Lower lobe of right lung (tissue), 2 donors: ENCODE measurements around the gene ALKBH4. TPM values are rescaled to one million over a fixed set of nuclear protein-coding genes. Genes with fewer than 3 reads are reported as not detected.

Source experiments
- ATAC-seq, 2 donors: fragments of 200-7000 bp; cut with Tn5 transposase; one replicate each; pipeline ENCODE4 v1.9.1; 2020 to 2022; ENCODE audit warnings: mild to moderate bottlenecking in 2 of 2, moderate library complexity in 2 of 2
- DNase-seq: peaks from one replicate; pipeline ENCODE4 v3.0.0-alpha.2; 2020
- H3K27ac ChIP-seq: fragments of 200-600 bp; one replicate; pipeline ENCODE4 v1.8.0; 2022
- H3K27me3 ChIP-seq: fragments of 200-600 bp; one replicate; pipeline ENCODE4 v1.8.0; 2022; ENCODE audit warnings: low read depth
- H3K36me3 ChIP-seq: fragments of 200-600 bp; one replicate; pipeline ENCODE4 v1.8.0; 2022; ENCODE audit warnings: mild to moderate bottlenecking
- H3K4me1 ChIP-seq: fragments of 200-600 bp; one replicate; pipeline ENCODE4 v1.8.0; 2022
- H3K4me3 ChIP-seq: fragments of 200-600 bp; one replicate; pipeline ENCODE4 v1.8.0; 2022; ENCODE audit warnings: mild to moderate bottlenecking
- H3K9me3 ChIP-seq: fragments of 200-600 bp; one replicate; pipeline ENCODE4 v1.8.0; 2022
- CTCF ChIP-seq: fragments of 200-600 bp; IDR thresholded peaks from one replicate; pipeline ENCODE4 v1.8.0; 2022; ENCODE audit warnings: antibody characterized with exemption, mild to moderate bottlenecking
- intact Hi-C: fragments of 100-400 bp; cut with DNase I; formaldehyde crosslinking; loops from one replicate; pipeline ENCODE4 v1.11.0; 2022
- total RNA-seq: library from RNA; stranded (reverse); fragmentation: NEBNext Ultra II Directional; extraction: Animal tissue kit (Norgen Biotek cat#: 25700); gene quantifications from one replicate; pipeline ENCODE4 v1.2.1, GENCODE V29; 2021
- donor health status: DM: no; HTN: yes; CAD: no; lungs with severe emphysema.

ALKBH4 gene
- total RNA-seq, 1 donor from 2014 or later: 10.6 TPM

GRCh38 chr7:102436118-102436517 lies 28.5 kb downstream of the ALKBH4 start:
- no peak for DNase-seq
- H3K27ac ChIP-seq: no peak overlapping the region
- H3K4me3 ChIP-seq: no peak overlapping the region
- no peaks in the 10 kb centered on the region for H3K9me3 ChIP-seq
- TF ChIP-seq CTCF: no peak
- peaks cover 7% of the 10 kb centered on the region for H3K36me3 ChIP-seq
- no peak for ATAC-seq
- intact Hi-C loops: no loop called here
- H3K4me1 ChIP-seq: peaks cover 30% of the 10 kb centered on the region
- no peaks in the 10 kb centered on the region for H3K27me3 ChIP-seq

GRCh38 chr7:102434039-102434486 lies 30.6 kb downstream of the ALKBH4 start:
- DNase-seq (no peak), ATAC-seq (peak; percentile 10 to 20)
- Histone ChIP-seq H3K27ac (peak overlapping the region; percentile 83), H3K4me3 (peak overlapping the region; percentile 84), H3K27me3 (no peaks in the 10 kb centered on the region), H3K36me3 (peaks cover 4% of the 10 kb centered on the region), H3K9me3 (no peaks in the 10 kb centered on the region), H3K4me1 (peaks cover 30% of the 10 kb centered on the region)
- intact Hi-C loops: no loop called here
- TF ChIP-seq CTCF: no peak

GRCh38 chr7:102433219-102434038 lies 31.2 kb downstream of the ALKBH4 start, which contains the start of gene ORAI2:
Gene ORAI2 (plus strand): TSS chr7:102433575. CDS start chr7:102438957, 5,382 bp downstream.
- intact Hi-C loops: no loop called here
- peak; percentile 88 to 92 for ATAC-seq
- Histone ChIP-seq H3K27ac (peak within 1 kb of the TSS; percentile 83), H3K36me3 (no peaks in the 10 kb centered on the region), H3K4me3 (peak within 1 kb of the TSS; percentile 84), H3K27me3 (no peaks in the 10 kb centered on the region), H3K9me3 (no peaks in the 10 kb centered on the region), H3K4me1 (peaks cover 30% of the 10 kb centered on the region)
- TF ChIP-seq CTCF: no peak
- peak; percentile 89 for DNase-seq

GRCh38 chr7:102432442-102433218 lies 32.0 kb downstream of the ALKBH4 start:
- no peak for TF ChIP-seq CTCF
- DNase-seq: no peak
- peaks cover 30% of the 10 kb centered on the region for H3K4me1 ChIP-seq

GRCh38 chr7:102431617-102432298 lies 32.9 kb downstream of the ALKBH4 start:
- DNase-seq (no peak), ATAC-seq (no peak)
- peak overlapping the region; percentile 79 for H3K27ac ChIP-seq

More at GRCh38 chr7:102432442-102433218, 32.0 kb downstream of the ALKBH4 start:
- no peaks in the 10 kb centered on the region for H3K9me3 ChIP-seq
- peak; percentile 34 to 49 for ATAC-seq
- no peaks in the 10 kb centered on the region for H3K27me3 ChIP-seq
- H3K36me3 ChIP-seq: no peaks in the 10 kb centered on the region
- peak overlapping the region; percentile 79 for H3K27ac ChIP-seq
- intact Hi-C loops: no loop called here
- H3K4me3 ChIP-seq: peak overlapping the region; percentile 84

More at GRCh38 chr7:102431617-102432298, 32.9 kb downstream of the ALKBH4 start:
- no peaks in the 10 kb centered on the region for H3K9me3 ChIP-seq
- H3K4me3 ChIP-seq: no peak overlapping the region
- H3K27me3 ChIP-seq: no peaks in the 10 kb centered on the region
- peaks cover 37% of the 10 kb centered on the region for H3K4me1 ChIP-seq
- H3K36me3 ChIP-seq: no peaks in the 10 kb centered on the region
- intact Hi-C loops: no loop called here
- TF ChIP-seq CTCF: no peak
